Calu3 (cell line): ENCODE results near the gene CBFA2T2. TPM values are rescaled to one million over a fixed set of nuclear protein-coding genes. Genes with fewer than 3 reads are reported as not detected.
"Not testable (repeated sequence)": the region's sequence is repeated elsewhere in the genome, so short reads cannot be mapped to it uniquely, and the experiment has no call there.

ENCODE experiments used
- BruUV-seq: library from RNA; stranded (reverse); fragments of 400-500 nt; replicated peaks from 2 replicates; lab custom pipeline; 2021; lab: Mats Ljungman, UMichigan
- CTCF ChIA-PET: fragments of 300-600 bp; sonication (Branson Sonifier 250); formaldehyde crosslinking; loops from one replicate; lab custom pipeline; 2022; ENCODE audit warnings: antibody characterized with exemption; lab: Charles Lee
- DNase-seq: peaks from one replicate; pipeline ENCODE4 v3.0.0; 2022
- H3K27ac Mint-ChIP-seq: one replicate; pipeline ENCODE4 v1.8.0; 2022; ENCODE audit warnings: mixed read lengths; ENCODE audit not compliant: unreplicated experiment
- H3K27me3 Mint-ChIP-seq: one replicate; pipeline ENCODE4 v1.8.0; 2022; ENCODE audit warnings: mixed read lengths; ENCODE audit not compliant: unreplicated experiment
- H3K36me3 Mint-ChIP-seq: one replicate; pipeline ENCODE4 v1.8.0; 2022; ENCODE audit warnings: mild to moderate bottlenecking, moderate library complexity, mixed read lengths; ENCODE audit not compliant: insufficient read depth, unreplicated experiment
- H3K4me1 Mint-ChIP-seq: one replicate; pipeline ENCODE4 v1.8.0; 2022; ENCODE audit warnings: mild to moderate bottlenecking, low read depth, mixed read lengths; ENCODE audit not compliant: unreplicated experiment
- H3K4me3 Mint-ChIP-seq: one replicate; pipeline ENCODE4 v1.8.0; 2022; ENCODE audit warnings: mild to moderate bottlenecking, low read depth, moderate library complexity, mixed read lengths; ENCODE audit not compliant: unreplicated experiment
- H3K9me3 Mint-ChIP-seq: one replicate; pipeline ENCODE4 v1.8.0; 2022; ENCODE audit warnings: low read depth, mixed read lengths; ENCODE audit not compliant: unreplicated experiment
- intact Hi-C: fragments of 100-400 bp; cut with micrococcal nuclease; formaldehyde crosslinking; loops from one replicate; pipeline ENCODE4 v1.10.0; 2022; ENCODE audit not compliant: unreplicated experiment
- total RNA-seq: library from RNA; stranded (reverse); gene quantifications from 2 replicates; pipeline ENCODE4 v1.2.3, GENCODE V29; 2022
- TF ChIP-seq, protein P1 (sequence below): fragments of 200-600 bp; IDR thresholded peaks from one replicate; pipeline ENCODE4 v1.8.0; 2022; ENCODE audit warnings: antibody characterized with exemption; ENCODE audit not compliant: unreplicated experiment

CBFA2T2 gene
- total RNA-seq, 1 experiment from 2014 or later = 20.5 TPM

DNA sequence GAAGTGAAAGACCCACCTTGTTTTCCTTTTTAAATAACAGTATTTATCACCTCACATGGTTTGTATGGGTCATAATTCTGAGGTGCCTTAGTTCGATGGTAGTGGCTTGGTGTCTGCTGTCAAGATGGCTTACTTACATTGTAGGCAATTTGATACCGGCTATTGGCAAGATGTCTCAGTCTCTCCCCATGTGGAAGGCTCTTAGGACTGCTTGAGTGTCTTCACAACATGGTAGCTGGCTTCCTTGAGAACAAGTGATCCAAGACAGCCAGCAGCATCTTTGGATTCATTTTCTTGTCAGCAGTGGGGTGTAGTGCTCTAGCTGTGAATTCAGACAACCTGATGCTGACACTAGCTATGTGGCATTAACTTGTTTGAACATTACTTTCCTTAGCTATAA lies 70.1 kb downstream of the CBFA2T2 start:
- TF ChIP-seq, protein P1, sequence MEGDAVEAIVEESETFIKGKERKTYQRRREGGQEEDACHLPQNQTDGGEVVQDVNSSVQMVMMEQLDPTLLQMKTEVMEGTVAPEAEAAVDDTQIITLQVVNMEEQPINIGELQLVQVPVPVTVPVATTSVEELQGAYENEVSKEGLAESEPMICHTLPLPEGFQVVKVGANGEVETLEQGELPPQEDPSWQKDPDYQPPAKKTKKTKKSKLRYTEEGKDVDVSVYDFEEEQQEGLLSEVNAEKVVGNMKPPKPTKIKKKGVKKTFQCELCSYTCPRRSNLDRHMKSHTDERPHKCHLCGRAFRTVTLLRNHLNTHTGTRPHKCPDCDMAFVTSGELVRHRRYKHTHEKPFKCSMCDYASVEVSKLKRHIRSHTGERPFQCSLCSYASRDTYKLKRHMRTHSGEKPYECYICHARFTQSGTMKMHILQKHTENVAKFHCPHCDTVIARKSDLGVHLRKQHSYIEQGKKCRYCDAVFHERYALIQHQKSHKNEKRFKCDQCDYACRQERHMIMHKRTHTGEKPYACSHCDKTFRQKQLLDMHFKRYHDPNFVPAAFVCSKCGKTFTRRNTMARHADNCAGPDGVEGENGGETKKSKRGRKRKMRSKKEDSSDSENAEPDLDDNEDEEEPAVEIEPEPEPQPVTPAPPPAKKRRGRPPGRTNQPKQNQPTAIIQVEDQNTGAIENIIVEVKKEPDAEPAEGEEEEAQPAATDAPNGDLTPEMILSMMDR = no peak
- BruUV-seq = no TSS peak
- DNase-seq = no peak
- H3K4me1 Mint-ChIP-seq = peaks cover 33% of the 10 kb centered on the region
- peaks cover 15% of the 10 kb centered on the region for H3K36me3 Mint-ChIP-seq
- H3K4me3 Mint-ChIP-seq = no peak overlapping the region
- no peaks in the 10 kb centered on the region for H3K27me3 Mint-ChIP-seq
- CTCF ChIA-PET = no interaction called here
- H3K27ac Mint-ChIP-seq = no peak overlapping the region
- intact Hi-C loops = no loop called here
- no peaks in the 10 kb centered on the region for H3K9me3 Mint-ChIP-seq

DNA sequence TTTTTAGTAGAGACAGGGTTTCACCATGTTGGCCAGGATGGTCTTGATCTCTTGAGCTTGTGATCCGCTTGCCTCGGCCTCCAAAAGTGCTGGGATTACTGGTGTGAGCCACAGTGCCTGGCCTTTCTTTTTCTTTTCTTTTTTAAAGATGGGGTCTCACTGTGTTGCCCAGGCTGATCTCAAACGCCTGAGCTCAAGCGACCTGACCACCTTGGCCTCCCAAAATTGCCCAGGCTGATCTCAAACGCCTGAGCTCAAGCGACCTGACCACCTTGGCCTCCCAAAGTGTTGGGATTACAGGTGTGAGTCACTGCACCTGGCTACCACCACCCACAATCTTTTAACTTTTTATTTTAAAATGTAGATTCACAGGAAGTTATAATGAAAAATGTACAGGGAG lies 71.2 kb downstream of the CBFA2T2 start:
- H3K9me3 Mint-ChIP-seq, BruUV-seq, intact Hi-C loops, H3K27ac Mint-ChIP-seq, H3K4me3 Mint-ChIP-seq, H3K27me3 Mint-ChIP-seq, DNase-seq: not testable (repeated sequence)
- CTCF ChIA-PET = interaction anchor here (0.7 kb wide), 1 partner anchor 489 kb away, joined by 3 read pairs; no protein-coding TSS in a partner anchor
- Mint-ChIP-seq H3K36me3 (peaks cover 15% of the 10 kb centered on the region), H3K4me1 (peaks cover 23% of the 10 kb centered on the region)

DNA sequence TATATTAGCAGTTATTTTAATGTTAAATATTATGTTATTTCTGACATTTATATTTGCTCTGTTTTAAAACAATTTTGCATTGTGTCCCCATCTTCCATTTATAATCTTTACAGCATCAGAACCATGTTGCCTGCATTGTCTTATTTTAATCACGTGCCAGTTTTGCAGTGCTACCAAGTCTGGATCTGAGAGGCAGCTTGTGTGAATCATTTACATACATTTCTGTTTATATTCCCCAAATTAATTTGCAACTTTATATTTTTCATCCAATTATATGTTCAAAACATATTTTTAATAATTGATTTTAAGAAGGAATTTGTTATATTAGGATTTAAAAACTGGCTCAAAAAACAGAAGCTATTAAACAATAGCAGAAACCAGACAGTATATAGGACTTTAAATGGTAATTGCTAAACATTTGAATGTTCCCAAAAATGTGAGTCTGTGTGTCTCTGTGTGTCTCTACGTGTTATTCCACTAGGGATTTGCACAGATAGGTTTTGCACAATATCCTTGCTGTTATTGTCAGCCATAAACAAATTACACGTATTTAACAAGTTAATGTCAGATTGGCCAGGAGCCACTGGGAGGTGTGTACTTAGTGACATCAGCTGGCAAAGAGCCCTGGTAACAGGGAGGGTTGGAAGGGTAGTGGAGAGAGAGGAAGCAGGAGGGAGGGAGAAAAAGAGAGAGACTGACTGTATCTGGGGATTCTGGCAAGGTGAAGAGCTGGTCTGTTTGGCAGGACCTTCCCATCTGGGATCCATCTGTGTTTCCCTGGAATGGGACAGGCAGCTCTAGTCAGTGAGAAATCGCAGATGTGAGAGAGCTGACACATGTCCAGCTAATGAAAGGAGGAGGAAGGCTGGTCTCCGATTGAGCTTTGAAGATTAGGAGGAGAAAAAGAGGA lies 72.1 kb downstream of the CBFA2T2 start:
- BruUV-seq = no TSS peak
- TF ChIP-seq, protein P1 = no peak
- Mint-ChIP-seq H3K27ac (no peak overlapping the region), H3K4me1 (peaks cover 15% of the 10 kb centered on the region), H3K4me3 (peak overlapping the region; percentile 25), H3K9me3 (no peaks in the 10 kb centered on the region), H3K36me3 (peaks cover 15% of the 10 kb centered on the region), H3K27me3 (no peaks in the 10 kb centered on the region)
- CTCF ChIA-PET = interaction anchor here (0.6 to 1.1 kb wide), 4 partner anchors 13 to 490 kb away, joined by 3 to 11 read pairs (median 5); partner anchors contain the start of gene SNTA1
- intact Hi-C loops = no loop called here
- peak; percentile 86 for DNase-seq

DNA sequence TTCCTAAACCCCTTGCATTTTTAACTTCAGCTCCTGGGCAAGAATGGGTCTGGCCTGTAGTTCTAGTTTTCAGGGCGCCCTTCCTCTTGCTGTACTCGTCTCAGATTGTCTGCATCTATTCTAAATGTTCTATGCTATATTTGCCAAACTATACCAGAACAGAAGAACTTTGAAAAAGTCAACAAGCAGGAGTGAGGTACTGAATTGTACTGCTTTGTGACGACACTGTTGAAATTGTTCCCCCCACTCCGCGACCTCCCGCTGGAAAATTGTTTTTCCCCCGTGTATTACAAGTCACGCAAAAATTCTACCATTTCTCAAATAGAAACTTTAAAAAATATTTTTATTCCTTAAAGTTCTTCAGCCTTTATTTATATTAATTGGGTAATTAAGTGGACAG lies 73.9 kb downstream of the CBFA2T2 start:
- H3K27me3 Mint-ChIP-seq = no peaks in the 10 kb centered on the region
- no peaks in the 10 kb centered on the region for H3K36me3 Mint-ChIP-seq
- BruUV-seq = no TSS peak
- CTCF ChIA-PET = interaction anchor here (0.7 kb wide), 1 partner anchor 1725 kb away, joined by 3 read pairs; no protein-coding TSS in a partner anchor
- no peak overlapping the region for H3K27ac Mint-ChIP-seq
- TF ChIP-seq, protein P1 = no peak
- intact Hi-C loops = no loop called here
- DNase-seq = no peak
- no peaks in the 10 kb centered on the region for H3K9me3 Mint-ChIP-seq
- H3K4me3 Mint-ChIP-seq = no peak overlapping the region
- H3K4me1 Mint-ChIP-seq = peaks cover 15% of the 10 kb centered on the region
